HEK293 (cell line): ENCODE results near the gene MCU.

Experiments
- CTCF ChIA-PET: fragments of 350-600 bp; formaldehyde crosslinking; extraction: SDS; loops from one replicate; lab custom pipeline; 2021; ENCODE audit warnings: antibody characterized with exemption; lab: Yijun Ruan, JAX
- POLR2A ChIA-PET: fragments of 300-600 bp; formaldehyde crosslinking; extraction: SDS; loops from one replicate; lab custom pipeline; 2020; ENCODE audit warnings: antibody characterized with exemption, inconsistent platforms; lab: Yijun Ruan, JAX
- H3K27ac ChIP-seq: fragments of 200-500 bp; sonication (Bioruptor generic); 2 replicates; pipeline ENCODE4 v1.5.1; 2014; ENCODE audit warnings: low read depth, low read length, control low read depth, inconsistent platforms; ENCODE audit errors: extremely low read depth
- H3K36me3 ChIP-seq, 2 experiments: fragments of 200-500 bp in 1 of 2; sonication (Bioruptor generic) in 1 of 2; 1 replicate in 1 of 2; 2 replicates in 1 of 2; pipeline ENCODE4 v1.5.1; 2014 to 2017; ENCODE audit warnings: inconsistent platforms in 2 of 2, low read length in 2 of 2; ENCODE audit not compliant: control insufficient read depth in 2 of 2, insufficient read depth in 1 of 2
- H3K4me1 ChIP-seq: fragments of 200-500 bp; sonication (Bioruptor generic); 2 replicates; pipeline ENCODE4 v1.5.1; 2014; ENCODE audit warnings: mild to moderate bottlenecking, low read length, inconsistent platforms; ENCODE audit not compliant: control insufficient read depth, insufficient read depth
- H3K4me3 ChIP-seq: 2 replicates; pipeline ENCODE4 v1.5.1; 2011; ENCODE audit warnings: low read depth, mild to moderate bottlenecking, control low read depth, low read length, moderate library complexity
- H3K9me3 ChIP-seq: fragments of 200-500 bp; sonication (Bioruptor generic); 2 replicates; pipeline ENCODE4 v1.5.1; 2014; ENCODE audit warnings: low read depth, low read length, inconsistent platforms; ENCODE audit not compliant: control insufficient read depth, insufficient read depth
- FEZF1 ChIP-seq: fragments of 450-650 bp; formaldehyde crosslinking; IDR thresholded peaks from 2 replicates; pipeline ENCODE4 v1.5.1; 2016; ENCODE audit warnings: missing biosample characterization, missing genetic modification characterization
- GFI1B ChIP-seq: fragments of 450-650 bp; formaldehyde crosslinking; IDR thresholded peaks from 2 replicates; pipeline ENCODE4 v1.5.1; 2016; ENCODE audit warnings: missing biosample characterization, missing genetic modification characterization
- GLI2 ChIP-seq: fragments of 450-650 bp; formaldehyde crosslinking; IDR thresholded peaks from 2 replicates; pipeline ENCODE4; 2017; ENCODE audit warnings: missing biosample characterization, missing genetic modification characterization, low read depth, borderline replicate concordance
- HOXC10 ChIP-seq: sonication (generic); formaldehyde crosslinking; IDR thresholded peaks from 2 replicates; pipeline ENCODE4 v1.8.1; 2023; ENCODE audit warnings: mild to moderate bottlenecking, missing genetic modification reagents
- KLF7 ChIP-seq: fragments of 450-650 bp; formaldehyde crosslinking; IDR thresholded peaks from 2 replicates; pipeline ENCODE4 v1.5.1; 2016; ENCODE audit warnings: missing biosample characterization, missing genetic modification characterization, borderline replicate concordance
- PRDM1 ChIP-seq: fragments of 450-650 bp; formaldehyde crosslinking; IDR thresholded peaks from 2 replicates; pipeline ENCODE4; 2016; ENCODE audit warnings: missing biosample characterization, missing genetic modification characterization
- ZNF114 ChIP-seq: fragments of 450-650 bp; formaldehyde crosslinking; IDR thresholded peaks from 2 replicates; pipeline ENCODE4 v1.5.0; 2017; ENCODE audit warnings: missing biosample characterization, missing genetic modification characterization
- ZNF19 ChIP-seq: fragments of 450-650 bp; formaldehyde crosslinking; IDR thresholded peaks from 2 replicates; pipeline ENCODE4; 2016; ENCODE audit warnings: missing biosample characterization, missing genetic modification characterization, low read depth
- ZNF394 ChIP-seq: fragments of 450-650 bp; formaldehyde crosslinking; IDR thresholded peaks from 2 replicates; pipeline ENCODE4 v1.5.1; 2016; ENCODE audit warnings: missing biosample characterization, missing genetic modification characterization, mild to moderate bottlenecking, moderate library complexity, borderline replicate concordance
- ZNF501 ChIP-seq: fragments of 450-650 bp; formaldehyde crosslinking; IDR thresholded peaks from 2 replicates; pipeline ENCODE4 v1.5.1; 2016; ENCODE audit warnings: missing biosample characterization, missing genetic modification characterization
- ZNF571 ChIP-seq: fragments of 450-650 bp; formaldehyde crosslinking; IDR thresholded peaks from 2 replicates; pipeline ENCODE4 v1.5.0; 2017; ENCODE audit warnings: missing biosample characterization, missing genetic modification characterization
- ZNF585B ChIP-seq: fragments of 450-650 bp; formaldehyde crosslinking; IDR thresholded peaks from 2 replicates; pipeline ENCODE4 v1.5.1; 2016; ENCODE audit warnings: missing biosample characterization, missing genetic modification characterization
- TF ChIP-seq, protein P1 (sequence below): sonication (generic); formaldehyde crosslinking; IDR thresholded peaks from 2 replicates; pipeline ENCODE4 v1.8.1; 2022; ENCODE audit warnings: mild to moderate bottlenecking, moderate library complexity, missing genetic modification reagents
- TF ChIP-seq, protein P2 (sequence below): fragments of 450-650 bp; formaldehyde crosslinking; IDR thresholded peaks from 2 replicates; pipeline ENCODE4 v1.5.1; 2016; ENCODE audit warnings: missing biosample characterization, missing genetic modification characterization
- TF ChIP-seq, protein P3 (sequence below): fragments of 450-650 bp; formaldehyde crosslinking; IDR thresholded peaks from 2 replicates; pipeline ENCODE4 v1.5.1; 2017; ENCODE audit warnings: missing biosample characterization, missing genetic modification characterization
- TF ChIP-seq, protein P4 (sequence below): fragments of 450-650 bp; formaldehyde crosslinking; IDR thresholded peaks from 2 replicates; pipeline ENCODE4 v1.5.1; 2017; ENCODE audit warnings: missing biosample characterization, missing genetic modification characterization
- TF ChIP-seq, protein P5 (sequence below): fragments of 450-650 bp; formaldehyde crosslinking; IDR thresholded peaks from 2 replicates; pipeline ENCODE4 v1.5.1; 2016; ENCODE audit warnings: missing biosample characterization, missing genetic modification characterization
- TF ChIP-seq, protein P6 (sequence below): fragments of 450-650 bp; formaldehyde crosslinking; IDR thresholded peaks from 2 replicates; pipeline ENCODE4 v1.5.1; 2016; ENCODE audit warnings: missing biosample characterization, missing genetic modification characterization, borderline replicate concordance
- TF ChIP-seq, protein P7 (sequence below): fragments of 450-650 bp; formaldehyde crosslinking; IDR thresholded peaks from 2 replicates; pipeline ENCODE4 v1.5.1; 2016; ENCODE audit warnings: missing biosample characterization, missing genetic modification characterization
- TF ChIP-seq, protein P8 (sequence below): fragments of 450-650 bp; IDR thresholded peaks from 2 replicates; pipeline ENCODE4 v1.5.1; 2018; ENCODE audit warnings: missing biosample characterization, mild to moderate bottlenecking, missing genetic modification characterization
- TF ChIP-seq, protein P9 (sequence below): fragments of 450-650 bp; formaldehyde crosslinking; IDR thresholded peaks from 2 replicates; pipeline ENCODE4 v1.5.1; 2017; ENCODE audit warnings: missing biosample characterization, mild to moderate bottlenecking, missing genetic modification characterization, moderate library complexity

Gene MCU

DNA sequence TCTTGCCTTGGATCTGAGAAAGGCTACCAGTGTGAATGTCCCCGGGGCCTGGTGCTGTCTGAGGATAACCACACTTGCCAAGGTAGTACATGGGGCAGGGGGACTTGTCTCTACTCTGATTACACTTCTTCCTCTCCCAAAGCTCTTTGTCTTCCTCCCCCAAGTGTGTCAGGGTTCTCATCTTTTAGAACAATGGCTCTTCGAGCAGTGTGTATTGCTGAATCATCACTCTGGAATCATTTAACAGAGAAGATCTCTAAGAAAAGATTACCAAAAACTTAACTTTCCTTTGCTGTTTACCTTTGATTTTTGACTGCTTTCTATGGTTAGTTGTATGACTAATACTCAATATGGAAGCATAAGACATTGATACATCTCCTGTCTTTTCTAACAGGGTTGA lies 219.8 kb downstream of the MCU start (continued):
- TF ChIP-seq, protein P1, sequence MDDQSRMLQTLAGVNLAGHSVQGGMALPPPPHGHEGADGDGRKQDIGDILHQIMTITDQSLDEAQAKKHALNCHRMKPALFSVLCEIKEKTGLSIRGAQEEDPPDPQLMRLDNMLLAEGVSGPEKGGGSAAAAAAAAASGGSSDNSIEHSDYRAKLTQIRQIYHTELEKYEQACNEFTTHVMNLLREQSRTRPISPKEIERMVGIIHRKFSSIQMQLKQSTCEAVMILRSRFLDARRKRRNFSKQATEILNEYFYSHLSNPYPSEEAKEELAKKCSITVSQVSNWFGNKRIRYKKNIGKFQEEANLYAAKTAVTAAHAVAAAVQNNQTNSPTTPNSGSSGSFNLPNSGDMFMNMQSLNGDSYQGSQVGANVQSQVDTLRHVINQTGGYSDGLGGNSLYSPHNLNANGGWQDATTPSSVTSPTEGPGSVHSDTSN (CRISPR knock-in tag) = no peak
- TF ChIP-seq ZNF19 (tag by site-specific recombination) (no peak), ZNF571 (no peak), GLI2 (no peak), ZNF114 (tag by site-specific recombination) (no peak), ZNF394 (tag by site-specific recombination) (no peak)

DNA sequence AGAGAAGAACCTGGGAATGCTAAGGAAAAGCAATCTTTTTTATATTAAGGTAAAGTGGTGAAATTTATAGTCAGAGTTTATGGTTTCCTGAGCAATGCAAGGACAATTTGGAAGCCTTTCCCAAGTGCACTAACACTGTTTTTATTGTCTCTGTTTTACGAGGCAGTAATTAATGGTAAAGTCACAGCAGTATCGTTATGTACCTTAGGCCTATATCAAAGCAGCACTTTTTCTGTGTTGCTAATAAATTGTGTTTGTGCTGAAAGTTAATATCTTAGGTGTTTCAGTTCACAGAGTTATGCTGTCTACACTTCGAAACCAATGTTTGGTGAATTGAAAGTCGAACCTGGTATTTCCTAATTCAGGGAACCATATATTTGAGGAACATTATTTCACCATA lies 220.8 kb downstream of the MCU start:
- Histone ChIP-seq H3K36me3 (no peaks in the 10 kb centered on the region), H3K4me1 (no peaks in the 10 kb centered on the region), H3K4me3 (no peak overlapping the region), H3K9me3 (no peaks in the 10 kb centered on the region), H3K27ac (no peak overlapping the region)
- TF ChIP-seq KLF7 (no peak), ZNF501 (tag by site-specific recombination) (no peak), PRDM1 (no peak), ZNF585B (tag by site-specific recombination) (peak; percentile 83), FEZF1 (peak; percentile 53), GFI1B (no peak), HOXC10 (no peak)
- TF ChIP-seq, protein P2, sequence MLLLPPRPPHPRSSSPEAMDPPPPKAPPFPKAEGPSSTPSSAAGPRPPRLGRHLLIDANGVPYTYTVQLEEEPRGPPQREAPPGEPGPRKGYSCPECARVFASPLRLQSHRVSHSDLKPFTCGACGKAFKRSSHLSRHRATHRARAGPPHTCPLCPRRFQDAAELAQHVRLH = no peak
- TF ChIP-seq, protein P3, sequence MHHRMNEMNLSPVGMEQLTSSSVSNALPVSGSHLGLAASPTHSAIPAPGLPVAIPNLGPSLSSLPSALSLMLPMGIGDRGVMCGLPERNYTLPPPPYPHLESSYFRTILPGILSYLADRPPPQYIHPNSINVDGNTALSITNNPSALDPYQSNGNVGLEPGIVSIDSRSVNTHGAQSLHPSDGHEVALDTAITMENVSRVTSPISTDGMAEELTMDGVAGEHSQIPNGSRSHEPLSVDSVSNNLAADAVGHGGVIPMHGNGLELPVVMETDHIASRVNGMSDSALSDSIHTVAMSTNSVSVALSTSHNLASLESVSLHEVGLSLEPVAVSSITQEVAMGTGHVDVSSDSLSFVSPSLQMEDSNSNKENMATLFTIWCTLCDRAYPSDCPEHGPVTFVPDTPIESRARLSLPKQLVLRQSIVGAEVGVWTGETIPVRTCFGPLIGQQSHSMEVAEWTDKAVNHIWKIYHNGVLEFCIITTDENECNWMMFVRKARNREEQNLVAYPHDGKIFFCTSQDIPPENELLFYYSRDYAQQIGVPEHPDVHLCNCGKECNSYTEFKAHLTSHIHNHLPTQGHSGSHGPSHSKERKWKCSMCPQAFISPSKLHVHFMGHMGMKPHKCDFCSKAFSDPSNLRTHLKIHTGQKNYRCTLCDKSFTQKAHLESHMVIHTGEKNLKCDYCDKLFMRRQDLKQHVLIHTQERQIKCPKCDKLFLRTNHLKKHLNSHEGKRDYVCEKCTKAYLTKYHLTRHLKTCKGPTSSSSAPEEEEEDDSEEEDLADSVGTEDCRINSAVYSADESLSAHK (tag by site-specific recombination) = peak; percentile 62; the same call in 1 of the 2 replicates
- TF ChIP-seq, protein P4, sequence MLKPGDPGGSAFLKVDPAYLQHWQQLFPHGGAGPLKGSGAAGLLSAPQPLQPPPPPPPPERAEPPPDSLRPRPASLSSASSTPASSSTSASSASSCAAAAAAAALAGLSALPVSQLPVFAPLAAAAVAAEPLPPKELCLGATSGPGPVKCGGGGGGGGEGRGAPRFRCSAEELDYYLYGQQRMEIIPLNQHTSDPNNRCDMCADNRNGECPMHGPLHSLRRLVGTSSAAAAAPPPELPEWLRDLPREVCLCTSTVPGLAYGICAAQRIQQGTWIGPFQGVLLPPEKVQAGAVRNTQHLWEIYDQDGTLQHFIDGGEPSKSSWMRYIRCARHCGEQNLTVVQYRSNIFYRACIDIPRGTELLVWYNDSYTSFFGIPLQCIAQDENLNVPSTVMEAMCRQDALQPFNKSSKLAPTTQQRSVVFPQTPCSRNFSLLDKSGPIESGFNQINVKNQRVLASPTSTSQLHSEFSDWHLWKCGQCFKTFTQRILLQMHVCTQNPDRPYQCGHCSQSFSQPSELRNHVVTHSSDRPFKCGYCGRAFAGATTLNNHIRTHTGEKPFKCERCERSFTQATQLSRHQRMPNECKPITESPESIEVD (tag by site-specific recombination) = peak; percentile 68; the same call in 1 of the 2 replicates
- TF ChIP-seq, protein P5, sequence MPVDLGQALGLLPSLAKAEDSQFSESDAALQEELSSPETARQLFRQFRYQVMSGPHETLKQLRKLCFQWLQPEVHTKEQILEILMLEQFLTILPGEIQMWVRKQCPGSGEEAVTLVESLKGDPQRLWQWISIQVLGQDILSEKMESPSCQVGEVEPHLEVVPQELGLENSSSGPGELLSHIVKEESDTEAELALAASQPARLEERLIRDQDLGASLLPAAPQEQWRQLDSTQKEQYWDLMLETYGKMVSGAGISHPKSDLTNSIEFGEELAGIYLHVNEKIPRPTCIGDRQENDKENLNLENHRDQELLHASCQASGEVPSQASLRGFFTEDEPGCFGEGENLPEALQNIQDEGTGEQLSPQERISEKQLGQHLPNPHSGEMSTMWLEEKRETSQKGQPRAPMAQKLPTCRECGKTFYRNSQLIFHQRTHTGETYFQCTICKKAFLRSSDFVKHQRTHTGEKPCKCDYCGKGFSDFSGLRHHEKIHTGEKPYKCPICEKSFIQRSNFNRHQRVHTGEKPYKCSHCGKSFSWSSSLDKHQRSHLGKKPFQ (tag by site-specific recombination) = no peak
- TF ChIP-seq, protein P6, sequence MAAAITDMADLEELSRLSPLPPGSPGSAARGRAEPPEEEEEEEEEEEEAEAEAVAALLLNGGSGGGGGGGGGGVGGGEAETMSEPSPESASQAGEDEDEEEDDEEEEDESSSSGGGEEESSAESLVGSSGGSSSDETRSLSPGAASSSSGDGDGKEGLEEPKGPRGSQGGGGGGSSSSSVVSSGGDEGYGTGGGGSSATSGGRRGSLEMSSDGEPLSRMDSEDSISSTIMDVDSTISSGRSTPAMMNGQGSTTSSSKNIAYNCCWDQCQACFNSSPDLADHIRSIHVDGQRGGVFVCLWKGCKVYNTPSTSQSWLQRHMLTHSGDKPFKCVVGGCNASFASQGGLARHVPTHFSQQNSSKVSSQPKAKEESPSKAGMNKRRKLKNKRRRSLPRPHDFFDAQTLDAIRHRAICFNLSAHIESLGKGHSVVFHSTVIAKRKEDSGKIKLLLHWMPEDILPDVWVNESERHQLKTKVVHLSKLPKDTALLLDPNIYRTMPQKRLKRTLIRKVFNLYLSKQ (tag by site-specific recombination) = no peak
- TF ChIP-seq, protein P7, sequence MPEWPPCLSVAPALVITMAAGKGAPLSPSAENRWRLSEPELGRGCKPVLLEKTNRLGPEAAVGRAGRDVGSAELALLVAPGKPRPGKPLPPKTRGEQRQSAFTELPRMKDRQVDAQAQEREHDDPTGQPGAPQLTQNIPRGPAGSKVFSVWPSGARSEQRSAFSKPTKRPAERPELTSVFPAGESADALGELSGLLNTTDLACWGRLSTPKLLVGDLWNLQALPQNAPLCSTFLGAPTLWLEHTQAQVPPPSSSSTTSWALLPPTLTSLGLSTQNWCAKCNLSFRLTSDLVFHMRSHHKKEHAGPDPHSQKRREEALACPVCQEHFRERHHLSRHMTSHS (tag by site-specific recombination) = no peak
- TF ChIP-seq, protein P8, sequence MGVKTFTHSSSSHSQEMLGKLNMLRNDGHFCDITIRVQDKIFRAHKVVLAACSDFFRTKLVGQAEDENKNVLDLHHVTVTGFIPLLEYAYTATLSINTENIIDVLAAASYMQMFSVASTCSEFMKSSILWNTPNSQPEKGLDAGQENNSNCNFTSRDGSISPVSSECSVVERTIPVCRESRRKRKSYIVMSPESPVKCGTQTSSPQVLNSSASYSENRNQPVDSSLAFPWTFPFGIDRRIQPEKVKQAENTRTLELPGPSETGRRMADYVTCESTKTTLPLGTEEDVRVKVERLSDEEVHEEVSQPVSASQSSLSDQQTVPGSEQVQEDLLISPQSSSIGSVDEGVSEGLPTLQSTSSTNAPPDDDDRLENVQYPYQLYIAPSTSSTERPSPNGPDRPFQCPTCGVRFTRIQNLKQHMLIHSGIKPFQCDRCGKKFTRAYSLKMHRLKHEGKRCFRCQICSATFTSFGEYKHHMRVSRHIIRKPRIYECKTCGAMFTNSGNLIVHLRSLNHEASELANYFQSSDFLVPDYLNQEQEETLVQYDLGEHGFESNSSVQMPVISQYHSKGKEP (tag by site-specific recombination) = peak; percentile 14; the same call in 1 of the 2 replicates
- TF ChIP-seq, protein P9, sequence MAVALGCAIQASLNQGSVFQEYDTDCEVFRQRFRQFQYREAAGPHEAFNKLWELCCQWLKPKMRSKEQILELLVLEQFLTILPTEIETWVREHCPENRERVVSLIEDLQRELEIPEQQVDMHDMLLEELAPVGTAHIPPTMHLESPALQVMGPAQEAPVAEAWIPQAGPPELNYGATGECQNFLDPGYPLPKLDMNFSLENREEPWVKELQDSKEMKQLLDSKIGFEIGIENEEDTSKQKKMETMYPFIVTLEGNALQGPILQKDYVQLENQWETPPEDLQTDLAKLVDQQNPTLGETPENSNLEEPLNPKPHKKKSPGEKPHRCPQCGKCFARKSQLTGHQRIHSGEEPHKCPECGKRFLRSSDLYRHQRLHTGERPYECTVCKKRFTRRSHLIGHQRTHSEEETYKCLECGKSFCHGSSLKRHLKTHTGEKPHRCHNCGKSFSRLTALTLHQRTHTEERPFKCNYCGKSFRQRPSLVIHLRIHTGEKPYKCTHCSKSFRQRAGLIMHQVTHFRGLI (tag by site-specific recombination) = no peak
- ChIA-PET CTCF (no interaction called here), POLR2A (no interaction called here)
